CD14-positive monocyte (primary cell): Measurements from ENCODE around the gene OOSP2. TPM values are rescaled to one million over a fixed set of nuclear protein-coding genes. Genes with fewer than 3 reads are reported as not detected.

Source experiments
- DNase-seq, 3 donors: peaks; one replicate each; pipeline ENCODE4 v3.0.0-alpha.2; 2011 to 2022
- H2AFZ ChIP-seq: 2 replicates; pipeline ENCODE4 v1.6.0; 2012; ENCODE audit warnings: mild to moderate bottlenecking, low read depth, low read length, inconsistent platforms; ENCODE audit not compliant: insufficient read depth, poor library complexity, severe bottlenecking
- H3K27ac ChIP-seq, 2 donors: 1 replicate in 1 of 2; 2 replicates in 1 of 2; pipeline ENCODE4 v1.5.1; 2012 to 2013; ENCODE audit warnings: low read length in 2 of 2, control low read depth in 1 of 2, inconsistent platforms in 1 of 2, low read depth in 1 of 2, mild to moderate bottlenecking in 1 of 2
- H3K27me3 ChIP-seq, 2 donors: one replicate each; pipeline versions ENCODE4 v1.6.0 to v1.6.1; 2011 to 2013; ENCODE audit warnings: low read length in 2 of 2; ENCODE audit not compliant: control insufficient read depth in 2 of 2, insufficient read depth in 2 of 2
- H3K36me3 ChIP-seq, 2 donors: replicated peaks in 1 of 2; 1 replicate in 1 of 2; 2 replicates in 1 of 2; pipeline versions ENCODE4 v1.5.1 to v1.6.1; 2012 to 2013; ENCODE audit warnings: low read length in 2 of 2, control low read depth in 1 of 2, inconsistent platforms in 1 of 2, mild to moderate bottlenecking in 1 of 2; ENCODE audit not compliant: insufficient read depth in 2 of 2, control insufficient read depth in 1 of 2
- H3K4me1 ChIP-seq, 2 donors: 1 replicate in 1 of 2; 2 replicates in 1 of 2; pipeline versions ENCODE4 v1.5.1 to v1.6.1; 2012 to 2013; ENCODE audit warnings: low read length in 2 of 2, control low read depth in 1 of 2, inconsistent platforms in 1 of 2, mild to moderate bottlenecking in 1 of 2, moderate library complexity in 1 of 2; ENCODE audit not compliant: insufficient read depth in 2 of 2, control insufficient read depth in 1 of 2
- H3K4me2 ChIP-seq: replicated peaks from 2 replicates; pipeline ENCODE3; 2012; ENCODE audit warnings: low read length, moderate library complexity, mild to moderate bottlenecking; ENCODE audit not compliant: poor library complexity, severe bottlenecking; ENCODE audit errors: extremely low read depth
- H3K4me3 ChIP-seq, 3 experiments: fragments of 200-600 bp in 1 of 3; sonication (generic) in 1 of 3; replicated peaks in 1 of 3; 1 replicate in 2 of 3; 2 replicates in 1 of 3; pipeline ENCODE4 v1.5.1; 2011 to 2013; ENCODE audit warnings: low read length in 3 of 3, mild to moderate bottlenecking in 3 of 3, control low read depth in 2 of 3, low read depth in 2 of 3, inconsistent platforms in 1 of 3, moderate library complexity in 1 of 3
- H3K79me2 ChIP-seq: 2 replicates; pipeline ENCODE4 v1.6.0; 2012; ENCODE audit warnings: mild to moderate bottlenecking, control low read depth, inconsistent platforms, low read length, moderate library complexity; ENCODE audit not compliant: insufficient read depth
- H3K9ac ChIP-seq: 2 replicates; pipeline ENCODE4 v1.6.0; 2017; ENCODE audit warnings: low read length, mild to moderate bottlenecking; ENCODE audit not compliant: insufficient read depth, poor library complexity, severe bottlenecking
- H3K9me3 ChIP-seq, 2 donors: replicated peaks in 1 of 2; 1 replicate in 1 of 2; 2 replicates in 1 of 2; pipeline versions ENCODE4 v1.5.1 to v1.6.1; 2012 to 2013; ENCODE audit warnings: low read length in 2 of 2, control low read depth in 1 of 2; ENCODE audit not compliant: control insufficient read depth in 1 of 2, insufficient read depth in 1 of 2
- H4K20me1 ChIP-seq: 2 replicates; pipeline ENCODE4 v1.6.0; 2012; ENCODE audit warnings: mild to moderate bottlenecking, low read length, control low read depth, moderate library complexity; ENCODE audit not compliant: insufficient read depth
- H3K27ac Mint-ChIP-seq, 7 donors: one replicate each; pipeline ENCODE4 v1.8.0; 2020; ENCODE audit warnings: mild to moderate bottlenecking in 7 of 7, mixed read lengths in 7 of 7, moderate library complexity in 6 of 7, inconsistent platforms in 2 of 7
- H3K27me3 Mint-ChIP-seq, 3 donors: one replicate each; pipeline ENCODE4 v1.8.0; 2021 to 2022; ENCODE audit warnings: low read depth in 3 of 3, mild to moderate bottlenecking in 3 of 3, mixed read lengths in 3 of 3, moderate library complexity in 3 of 3, inconsistent platforms in 1 of 3
- H3K36me3 Mint-ChIP-seq, 2 donors: one replicate each; pipeline ENCODE4 v1.8.0; 2020; ENCODE audit warnings: mixed read lengths in 2 of 2, inconsistent platforms in 1 of 2, mild to moderate bottlenecking in 1 of 2
- H3K4me1 Mint-ChIP-seq: one replicate; pipeline ENCODE4 v1.8.0; 2020; ENCODE audit warnings: mild to moderate bottlenecking, mixed read lengths
- H3K4me3 Mint-ChIP-seq, 2 donors: one replicate each; pipeline ENCODE4 v1.8.0; 2020; ENCODE audit warnings: mild to moderate bottlenecking in 2 of 2, mixed read lengths in 2 of 2, moderate library complexity in 1 of 2
- H3K9me3 Mint-ChIP-seq, 7 donors: one replicate each; pipeline ENCODE4 v1.8.0; 2020 to 2022; ENCODE audit warnings: mixed read lengths in 7 of 7, mild to moderate bottlenecking in 6 of 7, moderate library complexity in 6 of 7, inconsistent platforms in 2 of 7
- WGBS: methylation state at CpG from one replicate; pipeline ENCODE4 v1.1.5; 2013; ENCODE audit warnings: missing lambda C conversion rate; ENCODE audit not compliant: insufficient coverage; 5-methylcytosine and 5-hydroxymethylcytosine counted together
- intact Hi-C, 2 donors: fragments of 100-400 bp; cut with micrococcal nuclease; formaldehyde crosslinking; loops; one replicate each; pipeline versions ENCODE4 v1.15.0 to v1.15.1; 2023
- polyA plus RNA-seq, 3 donors: library from polyadenylated mRNA; depleted of rRNA in 1 of 3; unstranded in 2 of 3; stranded (reverse) in 1 of 3; fragments of 300-500 nt in 2 of 3; fragments of >200 nt in 1 of 3; fragmentation: Illumina TruSeq in 2 of 3; gene quantifications; 1 replicate in 2 of 3; 2 replicates in 1 of 3; pipeline ENCODE4 v1.2.3, GENCODE V29; 2012 to 2021
- TF ChIP-seq, protein P1 (sequence below): fragments of 200-600 bp; IDR thresholded peaks from one replicate; pipeline ENCODE4 v1.8.0; 2022; ENCODE audit warnings: antibody characterized with exemption, mild to moderate bottlenecking

OOSP2 gene
- polyA plus RNA-seq, 3 donors = not detected

DNA sequence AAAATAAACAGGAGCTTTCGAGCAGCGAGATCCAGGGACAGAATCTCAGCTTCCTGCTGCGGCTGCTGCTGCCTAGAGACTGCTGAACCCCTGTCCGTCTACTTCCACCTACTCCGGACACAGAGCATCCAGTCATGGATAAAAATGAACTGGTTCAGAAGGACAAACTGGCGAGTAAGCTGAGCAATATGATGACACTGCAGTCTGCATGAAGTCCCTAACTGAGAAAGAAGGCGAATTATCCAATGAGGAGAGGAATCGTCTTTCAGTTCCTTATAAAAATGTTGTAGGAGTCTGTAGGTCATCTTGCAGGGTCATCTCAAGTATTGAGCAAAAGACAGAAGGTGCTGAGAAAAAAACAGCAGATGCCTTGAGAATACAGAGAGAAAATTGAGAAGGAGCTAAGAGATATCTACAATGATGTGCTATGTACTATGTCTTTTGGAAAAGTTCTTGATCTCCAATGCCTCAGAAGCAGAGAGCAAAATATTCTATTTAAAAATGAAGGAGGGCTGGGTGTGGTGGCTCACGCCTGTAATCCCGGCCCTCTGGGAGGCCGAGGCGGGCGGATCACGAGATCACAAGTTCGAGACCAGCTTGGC is 37.1 kb downstream of the OOSP2 start:
- H3K4me1 Mint-ChIP-seq = peaks cover 25% of the 10 kb centered on the region
- Histone ChIP-seq H3K4me1 (peaks cover 21 to 25% of the 10 kb centered on the region in 2 donors), H3K9me3 (peaks cover 4 to 8% of the 10 kb centered on the region in 2 donors), H3K9ac (no peak overlapping the region), H2AFZ (no peak overlapping the region), H3K36me3 (no peaks in the 10 kb centered on the region), H3K27ac (peak overlapping the region; percentile 13 to 46), H4K20me1 (no peaks in the 10 kb centered on the region), H3K4me3 (no peak overlapping the region), H3K4me2 (no peak overlapping the region), H3K27me3 (no peaks in the 10 kb centered on the region), H3K79me2 (no peaks in the 10 kb centered on the region)
- H3K27ac Mint-ChIP-seq = peak overlapping the region; percentile 51 to 85 (median 82)
- DNase-seq = peak; percentile 11 to 63 (median 34)
- H3K36me3 Mint-ChIP-seq = peaks cover 2 to 8% of the 10 kb centered on the region in 2 donors
- 60% methylated on average over 2 of the region's 15 CpGs for WGBS
- TF ChIP-seq, protein P1, sequence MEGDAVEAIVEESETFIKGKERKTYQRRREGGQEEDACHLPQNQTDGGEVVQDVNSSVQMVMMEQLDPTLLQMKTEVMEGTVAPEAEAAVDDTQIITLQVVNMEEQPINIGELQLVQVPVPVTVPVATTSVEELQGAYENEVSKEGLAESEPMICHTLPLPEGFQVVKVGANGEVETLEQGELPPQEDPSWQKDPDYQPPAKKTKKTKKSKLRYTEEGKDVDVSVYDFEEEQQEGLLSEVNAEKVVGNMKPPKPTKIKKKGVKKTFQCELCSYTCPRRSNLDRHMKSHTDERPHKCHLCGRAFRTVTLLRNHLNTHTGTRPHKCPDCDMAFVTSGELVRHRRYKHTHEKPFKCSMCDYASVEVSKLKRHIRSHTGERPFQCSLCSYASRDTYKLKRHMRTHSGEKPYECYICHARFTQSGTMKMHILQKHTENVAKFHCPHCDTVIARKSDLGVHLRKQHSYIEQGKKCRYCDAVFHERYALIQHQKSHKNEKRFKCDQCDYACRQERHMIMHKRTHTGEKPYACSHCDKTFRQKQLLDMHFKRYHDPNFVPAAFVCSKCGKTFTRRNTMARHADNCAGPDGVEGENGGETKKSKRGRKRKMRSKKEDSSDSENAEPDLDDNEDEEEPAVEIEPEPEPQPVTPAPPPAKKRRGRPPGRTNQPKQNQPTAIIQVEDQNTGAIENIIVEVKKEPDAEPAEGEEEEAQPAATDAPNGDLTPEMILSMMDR = no peak
- peaks cover 5 to 25% (median 13%) of the 10 kb centered on the region in 7 donors for H3K9me3 Mint-ChIP-seq
- peak overlapping the region in 1 of 2 donors; percentile 1 for H3K4me3 Mint-ChIP-seq
- intact Hi-C loops = no loop called here
- no peaks in the 10 kb centered on the region for H3K27me3 Mint-ChIP-seq

DNA sequence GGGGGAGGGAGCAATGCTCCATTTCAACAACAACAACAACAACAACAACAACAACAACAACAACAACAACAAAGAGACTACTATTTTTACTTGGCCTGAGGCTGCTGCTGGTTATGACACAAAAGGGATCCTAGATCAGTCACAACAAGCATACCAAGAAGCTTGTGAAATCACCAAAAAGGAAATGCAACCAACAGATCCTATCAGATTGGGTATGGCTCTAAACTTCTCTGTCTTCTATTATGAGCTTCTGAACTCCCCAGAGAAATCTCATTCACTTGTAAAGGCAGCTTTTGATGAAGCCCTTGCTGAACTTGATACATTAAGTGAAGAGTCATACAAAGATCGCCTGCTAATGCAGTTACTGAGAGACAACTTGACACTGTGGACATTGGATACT is 37.8 kb downstream of the OOSP2 start:
- no peak overlapping the region for H3K4me3 ChIP-seq
- peak overlapping the region; percentile 10 to 44 for H3K4me3 Mint-ChIP-seq
- peaks cover 25% of the 10 kb centered on the region for H3K4me1 Mint-ChIP-seq
- no peaks in the 10 kb centered on the region for H3K79me2 ChIP-seq
- H3K36me3 Mint-ChIP-seq = peaks cover 0 to 8% of the 10 kb centered on the region in 2 donors
- no peak overlapping the region for H3K9ac ChIP-seq
- H3K27me3 ChIP-seq = no peaks in the 10 kb centered on the region
- H3K27ac ChIP-seq = peak overlapping the region; percentile 13 to 46
- no peaks in the 10 kb centered on the region for H3K27me3 Mint-ChIP-seq
- DNase-seq = peak; percentile 5 to 33 (median 17)
- peak overlapping the region; percentile 32 to 85 (median 82) for H3K27ac Mint-ChIP-seq
- H3K9me3 Mint-ChIP-seq = peaks cover 5 to 25% (median 13%) of the 10 kb centered on the region in 7 donors
- no peaks in the 10 kb centered on the region for H4K20me1 ChIP-seq
- no CpG with 5 or more reads among the region's 1 CpG for WGBS
- peaks cover 21 to 25% of the 10 kb centered on the region in 2 donors for H3K4me1 ChIP-seq
- H3K36me3 ChIP-seq = no peaks in the 10 kb centered on the region
- TF ChIP-seq, protein P1 = no peak
- no peak overlapping the region for H3K4me2 ChIP-seq
- H2AFZ ChIP-seq = peak overlapping the region; percentile 32
- peaks cover 4 to 8% of the 10 kb centered on the region in 2 donors for H3K9me3 ChIP-seq
- intact Hi-C loops = no loop called here
